Measurements from ENCODE around the gene KLHL18. TPM values are rescaled to one million over a fixed set of nuclear protein-coding genes. Genes with fewer than 3 reads are reported as not detected.
A peak's percentile ranks its signal among the peaks of the same experiment; 100 is the strongest.

KLHL18 gene
- total RNA-seq, 1 experiment from 2014 or later = 28.6 TPM

- no peaks in the 10 kb centered on the region for H3K27me3 ChIP-seq (ENCODE audit: low read length)
- peak overlapping the region; percentile 81; the same call in 1 of the 2 replicates for H2AFZ ChIP-seq (ENCODE audit: low read length)
- H3K9me3 ChIP-seq (ENCODE audit: low read length) = no peaks in the 10 kb centered on the region
- intact Hi-C loops (cut with micrococcal nuclease) = loop anchor here (5.0 to 10.0 kb wide), 3 partner anchors 101 to 189 kb away; partner anchors contain the start of genes PTPN23 and SETD2
- H3K9ac ChIP-seq (ENCODE audit: low read length) = peak overlapping the region; percentile 89
- no peaks in the 10 kb centered on the region for H3K9me2 ChIP-seq (replicated peaks; ENCODE audit: low read length)
- ChIA-PET CTCF (no interaction called here), POLR2A (ENCODE audit: unreplicated experiment) (interaction anchor here (0.6 kb wide), 1 partner anchor 307 kb away, joined by 3 read pairs; no protein-coding TSS in a partner anchor)
- BruUV-seq (replicated peaks) = TSS peak; percentile 76
- TF ChIP-seq EZH2phosphoT487 (IDR thresholded peaks at IDR 0.05; ENCODE audit: borderline replicate concordance, low read length) (no peak), CTCF (conservative IDR thresholded peaks at IDR 0.05; ENCODE audit: low read depth, low read length) (no peak), EZH2 (IDR thresholded peaks at IDR 0.05; ENCODE audit: low read length, unreplicated experiment) (no peak)
- peak; percentile 17 for DNase-seq
- H3K27ac ChIP-seq (ENCODE audit: low read length) = peak overlapping the region; percentile 88; the same call in 1 of the 2 replicates
- peak overlapping the region; percentile 91 for H3K4me3 ChIP-seq (ENCODE audit: low read length)
- H3K36me3 ChIP-seq (ENCODE audit: low read depth, low read length) = peaks cover 17% of the 10 kb centered on the region; the same call in 1 of the 2 replicates
- peaks cover 82% of the 10 kb centered on the region for H3K79me2 ChIP-seq (ENCODE audit: low read length)
- H3K4me2 ChIP-seq (ENCODE audit: low read length) = peak overlapping the region; percentile 96
- no peak for ATAC-seq
- H3F3A ChIP-seq (ENCODE audit: low read length, unreplicated experiment) = no peaks in the 10 kb centered on the region
- H3K4me1 ChIP-seq (ENCODE audit: insufficient read depth, low read length) = peaks cover 26% of the 10 kb centered on the region
- peaks cover 17% of the 10 kb centered on the region; the same call in 1 of the 2 replicates for H4K20me1 ChIP-seq (ENCODE audit: low read length)
Measured at GRCh38 chr3:47283591-47284364, 1.0 kb downstream of the KLHL18 start.

DNA sequence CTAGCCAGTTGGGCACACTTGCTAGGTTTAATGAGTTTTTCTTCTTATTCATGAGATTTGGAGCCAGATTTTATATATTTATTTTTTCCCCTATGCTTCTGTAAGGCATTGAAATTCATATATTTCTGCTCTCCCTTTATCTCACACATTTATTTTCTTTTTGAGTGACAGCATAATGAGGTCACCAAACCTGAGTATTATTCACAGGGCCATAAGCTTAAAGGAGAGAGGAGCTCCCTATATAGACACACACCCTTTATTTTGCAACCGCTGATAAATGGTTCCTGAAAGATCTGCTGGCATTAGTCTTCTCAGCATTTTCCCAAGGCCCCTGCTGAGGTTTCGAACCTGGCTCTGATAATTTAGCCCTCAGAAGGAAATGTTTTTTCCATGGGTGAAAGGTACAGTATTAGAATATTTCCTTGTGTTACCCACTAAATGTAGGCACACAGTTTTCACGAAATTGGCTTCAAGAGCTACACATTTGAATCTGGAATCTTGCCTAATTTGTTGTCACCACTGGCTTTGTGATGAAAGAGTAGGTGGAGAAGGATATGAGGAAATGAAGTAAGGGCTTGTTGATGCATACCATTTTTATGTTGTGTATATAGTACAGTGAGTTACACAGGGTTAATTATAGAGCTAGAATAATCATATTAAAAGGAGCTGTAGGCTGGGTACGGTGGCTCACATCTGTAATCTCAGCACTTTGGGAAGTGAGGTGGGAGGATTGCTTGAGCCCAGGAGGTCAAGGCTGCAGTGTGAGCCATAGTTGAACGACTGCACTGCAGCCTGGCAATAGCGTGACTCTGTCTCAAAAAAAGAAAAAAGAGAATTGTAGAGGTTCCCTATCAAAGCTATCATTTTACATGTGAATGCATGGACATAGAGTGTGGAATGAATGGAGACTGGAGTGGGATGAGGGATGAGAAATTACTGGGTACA is 6.5 kb downstream of the KLHL18 start:
- Histone ChIP-seq H4K20me1 (ENCODE audit: low read length) (peaks cover 38% of the 10 kb centered on the region; the same call in 1 of the 2 replicates), H3K79me2 (ENCODE audit: low read length) (peaks cover 98% of the 10 kb centered on the region)
- POLR2A ChIA-PET (ENCODE audit: unreplicated experiment) = no interaction called here

More for the DNA sequence above, 6.5 kb downstream of the KLHL18 start:
- CTCF ChIA-PET = no interaction called here
- Histone ChIP-seq H3K4me2 (ENCODE audit: low read length) (0 out of 2 replicates have a peak overlapping the region, but pooled peaks have one; percentile 2), H3K9me2 (replicated peaks; ENCODE audit: low read length) (no peaks in the 10 kb centered on the region), H3K36me3 (ENCODE audit: low read depth, low read length) (peaks cover 36% of the 10 kb centered on the region; the same call in 1 of the 2 replicates), H3K9ac (ENCODE audit: low read length) (no peak overlapping the region), H2AFZ (ENCODE audit: low read length) (no peak overlapping the region), H3K27me3 (ENCODE audit: low read length) (no peaks in the 10 kb centered on the region), H3K4me3 (ENCODE audit: low read length) (no peak overlapping the region), H3K4me1 (ENCODE audit: insufficient read depth, low read length) (peaks cover 24% of the 10 kb centered on the region), H3K9me3 (ENCODE audit: low read length) (no peaks in the 10 kb centered on the region), H3F3A (ENCODE audit: low read length, unreplicated experiment) (no peaks in the 10 kb centered on the region), H3K27ac (ENCODE audit: low read length) (no peak overlapping the region)
- ATAC-seq = peak; percentile 58
- intact Hi-C loops (cut with micrococcal nuclease) = loop anchor here (10.0 kb wide), 2 partner anchors 96 to 124 kb away; partner anchors contain the start of genes PTPN23 and SETD2
- TF ChIP-seq EZH2phosphoT487 (IDR thresholded peaks at IDR 0.05; ENCODE audit: borderline replicate concordance, low read length) (no peak), CTCF (conservative IDR thresholded peaks at IDR 0.05; ENCODE audit: low read depth, low read length) (no peak), EZH2 (IDR thresholded peaks at IDR 0.05; ENCODE audit: low read length, unreplicated experiment) (no peak)
- peak; percentile 34 for DNase-seq
- BruUV-seq (replicated peaks) = no TSS peak

Measured in PC-3 (cell line).